HepG2 (cell line): Measurements from ENCODE around the gene PPP1R1A. TPM values are rescaled to one million over a fixed set of nuclear protein-coding genes. Genes with fewer than 3 reads are reported as not detected.

Experiments
- ATAC-seq: fragments of 200-7000 bp; cut with Tn5 transposase; 3 replicates; pipeline ENCODE4 v1.9.1; 2020; ENCODE audit warnings: mild to moderate bottlenecking, moderate library complexity
- BruUV-seq: library from RNA; stranded (reverse); fragments of 400-500 nt; replicated peaks from 2 replicates; lab custom pipeline; 2021; lab: Mats Ljungman, UMichigan
- CTCF ChIA-PET: fragments of 300-600 bp; formaldehyde crosslinking; extraction: SDS; loops from one replicate; lab custom pipeline; 2021; ENCODE audit warnings: low total read pairs, inconsistent platforms, low intra/inter-chr PET ratio; lab: Yijun Ruan, JAX
- POLR2A ChIA-PET: fragments of 350-600 bp; sonication (Branson Sonifier 250); formaldehyde crosslinking; loops from one replicate; lab custom pipeline; 2020; ENCODE audit warnings: antibody characterized with exemption, inconsistent platforms; lab: Yijun Ruan, JAX
- DNase-seq: peaks from one replicate; pipeline ENCODE4 v3.0.0-alpha.2; 2015; ENCODE audit warnings: low spot score
- FAIRE-seq: peaks from 3 replicates; lab custom pipeline; 2011; peaks lifted over from hg19 to GRCh38; lab: Jason Lieb, UNC
- H2AFZ ChIP-seq: one replicate; pipeline ENCODE4 v1.6.1; 2011; ENCODE audit warnings: low read length, inconsistent platforms
- H3K27ac ChIP-seq: fragments of 300-600 bp; 3 replicates; pipeline ENCODE4 v1.8.0; 2011; ENCODE audit warnings: mixed run types, mild to moderate bottlenecking, mixed read lengths, low read length, inconsistent platforms; ENCODE audit not compliant: insufficient read depth; ENCODE audit errors: extremely low read length
- H3K27me3 ChIP-seq, 2 experiments: fragments of 200-600 bp in 1 of 2; 2 replicates in 1 of 2; 3 replicates in 1 of 2; pipeline versions ENCODE4 v1.6.0 to v1.8.0; 2011; ENCODE audit warnings: low read length in 2 of 2, mild to moderate bottlenecking in 2 of 2, moderate library complexity in 2 of 2, inconsistent platforms in 1 of 2; ENCODE audit not compliant: insufficient read depth in 2 of 2, control insufficient read depth in 1 of 2
- H3K36me3 ChIP-seq, 2 experiments: fragments of 200-600 bp in 1 of 2; replicated peaks in 1 of 2; 2 replicates in 1 of 2; 3 replicates in 1 of 2; pipeline versions ENCODE4 v1.5.1 to v1.8.0; 2011; ENCODE audit warnings: low read length in 2 of 2, inconsistent platforms in 1 of 2; ENCODE audit not compliant: insufficient read depth in 2 of 2, control insufficient read depth in 1 of 2
- H3K4me1 ChIP-seq: 2 replicates; pipeline ENCODE4 v1.5.1; 2012; ENCODE audit warnings: low read length, inconsistent platforms; ENCODE audit not compliant: insufficient read depth
- H3K4me2 ChIP-seq: 2 replicates; pipeline ENCODE4 v1.6.0; 2011; ENCODE audit warnings: low read depth, low read length, inconsistent platforms
- H3K4me3 ChIP-seq, 3 experiments: fragments of 200-600 bp in 1 of 3; sonication (generic), shearing (Covaris generic) in 1 of 3; replicated peaks in 1 of 3; 2 replicates each; pipeline ENCODE4 v1.5.1; 2011 to 2016; ENCODE audit warnings: low read length in 3 of 3, inconsistent platforms in 2 of 3, low read depth in 2 of 3, mild to moderate bottlenecking in 2 of 3, control low read depth in 1 of 3, mixed read lengths in 1 of 3; ENCODE audit not compliant: insufficient read depth in 1 of 3
- H3K79me2 ChIP-seq: one replicate; pipeline ENCODE4 v1.6.1; 2011; ENCODE audit warnings: low read length, inconsistent platforms; ENCODE audit not compliant: insufficient read depth
- H3K9ac ChIP-seq: 2 replicates; pipeline ENCODE4 v1.6.0; 2011; ENCODE audit warnings: mild to moderate bottlenecking, low read depth, low read length, inconsistent platforms; ENCODE audit not compliant: insufficient read depth
- H3K9me3 ChIP-seq: 2 replicates; pipeline ENCODE4 v1.5.1; 2012; ENCODE audit warnings: mild to moderate bottlenecking, low read length
- H4K20me1 ChIP-seq: 2 replicates; pipeline ENCODE4 v1.6.0; 2011; ENCODE audit warnings: inconsistent platforms, mild to moderate bottlenecking, low read length, moderate library complexity; ENCODE audit not compliant: insufficient read depth
- CREBL2 ChIP-seq: sonication (generic); formaldehyde crosslinking; IDR thresholded peaks from 2 replicates; pipeline ENCODE4 v1.8.1; 2023; ENCODE audit warnings: missing genetic modification reagents, mild to moderate bottlenecking, borderline replicate concordance
- ELK4 ChIP-seq: sonication (generic); formaldehyde crosslinking; IDR thresholded peaks from 2 replicates; pipeline ENCODE4 v1.9.0; 2021; ENCODE audit warnings: missing genetic modification reagents, borderline replicate concordance
- GABPB1 ChIP-seq: IDR thresholded peaks from 2 replicates; pipeline ENCODE4 v1.6.1; 2016; ENCODE audit warnings: mild to moderate bottlenecking, missing genetic modification reagents, moderate library complexity, missing compliant biosample characterization
- HOXA3 ChIP-seq: sonication (generic); formaldehyde crosslinking; IDR thresholded peaks from 2 replicates; pipeline ENCODE4 v1.5.0; 2020; ENCODE audit warnings: missing genetic modification reagents
- MAFK ChIP-seq, 2 experiments: IDR thresholded peaks in 1 of 2; conservative IDR thresholded peaks in 1 of 2; 2 replicates each; pipeline ENCODE4 v1.6.1; 2011; ENCODE audit warnings: improper control_type of control experiment in 2 of 2, low read length in 2 of 2
- NCOA2 ChIP-seq: sonication (generic); formaldehyde crosslinking; IDR thresholded peaks from 2 replicates; pipeline ENCODE4 v1.8.0; 2022; ENCODE audit warnings: inconsistent platforms
- NFRKB ChIP-seq: fragments of 450-650 bp; IDR thresholded peaks from 2 replicates; pipeline ENCODE4 v1.6.1; 2017
- POGK ChIP-seq: sonication (generic); formaldehyde crosslinking; conservative IDR thresholded peaks from 2 replicates; pipeline ENCODE4 v1.8.0; 2022; ENCODE audit warnings: mild to moderate bottlenecking, moderate library complexity, missing genetic modification reagents
- RCOR2 ChIP-seq: IDR thresholded peaks from 2 replicates; pipeline ENCODE4 v1.6.1; 2016; ENCODE audit warnings: missing biosample characterization, missing genetic modification reagents
- RORA ChIP-seq: sonication (generic); formaldehyde crosslinking; IDR thresholded peaks from 2 replicates; pipeline ENCODE4 v1.5.0; 2020; ENCODE audit warnings: mild to moderate bottlenecking, missing genetic modification reagents, moderate library complexity
- TBX3 ChIP-seq: fragments of 450-650 bp; IDR thresholded peaks from 2 replicates; pipeline ENCODE4 v1.6.1; 2017; ENCODE audit warnings: antibody characterized with exemption, mild to moderate bottlenecking, inconsistent platforms, borderline replicate concordance
- WIZ ChIP-seq: sonication (generic); formaldehyde crosslinking; IDR thresholded peaks from 2 replicates; pipeline ENCODE4 v1.5.1; 2020; ENCODE audit warnings: mild to moderate bottlenecking, missing genetic modification reagents
- ZNF253 ChIP-seq: sonication (generic); formaldehyde crosslinking; IDR thresholded peaks from 2 replicates; pipeline ENCODE4 v1.8.0; 2022; ENCODE audit warnings: mild to moderate bottlenecking, missing genetic modification reagents, borderline replicate concordance
- ZNF317 ChIP-seq: sonication (generic); formaldehyde crosslinking; IDR thresholded peaks from 2 replicates; pipeline ENCODE4 v1.5.0; 2020; ENCODE audit warnings: mild to moderate bottlenecking, missing genetic modification reagents
- ZNF326 ChIP-seq: sonication (generic); formaldehyde crosslinking; IDR thresholded peaks from 2 replicates; pipeline ENCODE4 v1.4.0; 2020; ENCODE audit warnings: missing genetic modification reagents, borderline replicate concordance
- ZNF530 ChIP-seq: sonication (generic); formaldehyde crosslinking; IDR thresholded peaks from 2 replicates; pipeline ENCODE4 v1.5.0; 2020; ENCODE audit warnings: low read depth, mild to moderate bottlenecking, missing genetic modification reagents
- ZNF615 ChIP-seq: sonication (generic); formaldehyde crosslinking; IDR thresholded peaks from 2 replicates; pipeline ENCODE4 v1.5.0; 2020; ENCODE audit warnings: mild to moderate bottlenecking, missing genetic modification reagents, borderline replicate concordance
- ZNF687 ChIP-seq: sonication (generic); formaldehyde crosslinking; IDR thresholded peaks from 2 replicates; pipeline ENCODE4 v1.5.1; 2020; ENCODE audit warnings: mild to moderate bottlenecking, missing genetic modification reagents, moderate library complexity
- WGBS: methylation state at CpG from one replicate; pipeline ENCODE4 v1.1.6; 2017; ENCODE audit warnings: low lambda C conversion rate; 5-methylcytosine and 5-hydroxymethylcytosine counted together
- in situ Hi-C: cut with HindIII; loops from 2 replicates; pipeline ENCODE4 v1.10.0; 2017; ENCODE audit warnings: low pct_unique_long_range_greater_than_20kb; ENCODE audit not compliant: extremely low pct_ligation_motif_present
- intact Hi-C: fragments of 100-400 bp; cut with micrococcal nuclease; formaldehyde crosslinking; loops from one replicate; pipeline ENCODE4 v1.10.0; 2022; ENCODE audit not compliant: unreplicated experiment
- polyA plus RNA-seq, 8 experiments: library from polyadenylated mRNA; depleted of rRNA in 3 of 8; stranded (reverse) in 7 of 8; unstranded in 1 of 8; fragments of >200 nt; fragmentation: Illumina TruSeq in 4 of 8; extraction: Trizol in 4 of 8; gene quantifications; 2 replicates each; pipeline versions ENCODE4 v1.2.1 to v1.2.3, GENCODE V29; 2011 to 2016; ENCODE audit warnings: low read depth in 4 of 8, missing spikeins in 1 of 8, mixed read lengths in 1 of 8; ENCODE audit not compliant: insufficient read depth in 1 of 8
- total RNA-seq, 5 experiments: library from RNA; depleted of rRNA; stranded (reverse); fragments of >200 nt; fragmentation: Illumina TruSeq; extraction: Trizol; gene quantifications; 2 replicates each; pipeline ENCODE4 v1.2.3, GENCODE V29; 2016; ENCODE audit warnings: low read depth in 1 of 5

The PPP1R1A gene
- total and polyA plus RNA-seq, 2 of the 13 experiments (the other 11 are each of a cell fraction or from before 2014, with no cell fraction given) = 0.20 TPM; not detected in 1

GRCh38 chr12:54603173-54603814, 14.8 kb upstream of the PPP1R1A start:
- ChIA-PET POLR2A (no interaction called here), CTCF (interaction anchor here (1.2 kb wide), 1 partner anchor 24 kb away, joined by 3 read pairs; no protein-coding TSS in a partner anchor)
- H3K9ac ChIP-seq = no peak overlapping the region
- intact Hi-C loops (no loop called here), in situ Hi-C loops (no loop called here)
- no peaks in the 10 kb centered on the region for H3K4me1 ChIP-seq
- no peaks in the 10 kb centered on the region for H4K20me1 ChIP-seq
- ATAC-seq = peak; percentile 90
- no peaks in the 10 kb centered on the region for H3K79me2 ChIP-seq
- H3K27ac ChIP-seq = no peak overlapping the region
- FAIRE-seq = peak; percentile 72
- H3K4me2 ChIP-seq = no peak overlapping the region
- no peaks in the 10 kb centered on the region for H3K36me3 ChIP-seq
- no peak overlapping the region for H2AFZ ChIP-seq
- no peaks in the 10 kb centered on the region for H3K9me3 ChIP-seq
- BruUV-seq = no TSS peak
- H3K27me3 ChIP-seq = peaks cover 0 to 12% of the 10 kb centered on the region in 2 experiments; a peak in 1 of 5 replicates
- DNase-seq = peak; percentile 67
- H3K4me3 ChIP-seq = no peak overlapping the region
- WGBS = 15% methylated on average over 7 of the region's 8 CpGs
- TF ChIP-seq POGK (CRISPR knock-in tag) (no peak), HOXA3 (CRISPR knock-in tag) (no peak), ELK4 (CRISPR knock-in tag) (no peak), MAFK (conservative IDR thresholded peaks at IDR 0.05 in 1 of 2, IDR thresholded peaks at IDR 0.05 in 1 of 2; ENCODE audit: low read length in 2 of 2) (no peak), RORA (no peak), ZNF317 (CRISPR knock-in tag) (no peak), WIZ (CRISPR knock-in tag) (no peak), RCOR2 (CRISPR knock-in tag) (no peak), ZNF687 (CRISPR knock-in tag) (no peak), CREBL2 (no peak), GABPB1 (peak; percentile 38; the same call in 1 of the 2 replicates), ZNF326 (CRISPR knock-in tag) (no peak), ZNF615 (no peak), ZNF530 (CRISPR knock-in tag) (no peak), NCOA2 (no peak), TBX3 (no peak), NFRKB (no peak), ZNF253 (CRISPR knock-in tag) (no peak)
